Smooth muscle cell (in vitro differentiated cells): ENCODE data around the gene IL3. TPM values are rescaled to one million over a fixed set of nuclear protein-coding genes. Genes with fewer than 3 reads are reported as not detected.

Source experiments
- DNase-seq: peaks from one replicate; lab custom pipeline; 2025; ENCODE audit not compliant: unreplicated experiment; lab: John Stamatoyannopoulos, UW
- H2AFZ ChIP-seq: fragments of 200-600 bp; sonication (generic); 2 replicates; pipeline ENCODE4 v1.6.0; 2016; ENCODE audit warnings: antibody characterized with exemption, low read depth, mild to moderate bottlenecking
- H3F3A ChIP-seq: fragments of 200-600 bp; sonication (generic); 2 replicates; pipeline ENCODE4 v1.6.0; 2017; ENCODE audit warnings: antibody characterized with exemption, low read depth
- H3K27ac ChIP-seq: fragments of 200-600 bp; sonication (generic); 2 replicates; pipeline ENCODE4 v1.5.1; 2016; ENCODE audit warnings: low read depth, mild to moderate bottlenecking
- H3K27me3 ChIP-seq: fragments of 200-600 bp; sonication (generic); 2 replicates; pipeline ENCODE4 v1.6.1; 2016; ENCODE audit warnings: low read depth, mild to moderate bottlenecking
- H3K36me3 ChIP-seq: fragments of 200-600 bp; sonication (generic); 2 replicates; pipeline ENCODE4 v1.5.1; 2016; ENCODE audit warnings: low read depth
- H3K4me1 ChIP-seq: fragments of 200-600 bp; sonication (generic); 2 replicates; pipeline ENCODE4 v1.5.1; 2016; ENCODE audit warnings: low read depth
- H3K4me2 ChIP-seq: fragments of 200-600 bp; sonication (generic); 2 replicates; pipeline ENCODE4 v1.6.0; 2016; ENCODE audit warnings: mild to moderate bottlenecking
- H3K4me3 ChIP-seq: fragments of 200-600 bp; sonication (generic); 2 replicates; pipeline ENCODE4 v1.5.1; 2016; ENCODE audit warnings: mild to moderate bottlenecking
- H3K79me2 ChIP-seq: fragments of 200-600 bp; sonication (generic); 2 replicates; pipeline ENCODE4 v1.6.0; 2016; ENCODE audit warnings: low read depth, mild to moderate bottlenecking
- H3K9ac ChIP-seq: fragments of 200-600 bp; sonication (generic); 2 replicates; pipeline ENCODE4 v1.6.0; 2016; ENCODE audit warnings: low read depth
- H3K9me3 ChIP-seq: fragments of 200-600 bp; sonication (generic); replicated peaks from 2 replicates; pipeline ENCODE4 v1.5.1; 2016; ENCODE audit warnings: low read depth
- H4K20me1 ChIP-seq: fragments of 200-600 bp; sonication (generic); 2 replicates; pipeline ENCODE4 v1.6.0; 2016; ENCODE audit warnings: low read depth
- WGBS: methylation state at CpG from one replicate; pipeline ENCODE4 v1.1.7; 2016; ENCODE audit warnings: low lambda C conversion rate; 5-methylcytosine and 5-hydroxymethylcytosine counted together
- polyA plus RNA-seq: library from polyadenylated mRNA; unstranded; fragments of >200 nt; fragmentation: Nextera tagmentation; extraction: Ambion mirVana; gene quantifications from 2 replicates; pipeline ENCODE4 v1.2.1, GENCODE V29; 2016
- total RNA-seq: library from RNA; depleted of rRNA; stranded (reverse); fragments of >200 nt; gene quantifications from 2 replicates; pipeline ENCODE4 v1.2.3, GENCODE V29; 2014
- TF ChIP-seq, protein P1 (sequence below): fragments of 200-600 bp; sonication (generic); IDR thresholded peaks from 2 replicates; pipeline ENCODE4 v1.5.1; 2017; ENCODE audit warnings: borderline replicate concordance, mild to moderate bottlenecking, antibody characterized with exemption; ENCODE audit not compliant: insufficient read depth, poor library complexity, severe bottlenecking

IL3 gene
- total and polyA plus RNA-seq, 2 experiments from 2014 or later: not detected

DNA sequence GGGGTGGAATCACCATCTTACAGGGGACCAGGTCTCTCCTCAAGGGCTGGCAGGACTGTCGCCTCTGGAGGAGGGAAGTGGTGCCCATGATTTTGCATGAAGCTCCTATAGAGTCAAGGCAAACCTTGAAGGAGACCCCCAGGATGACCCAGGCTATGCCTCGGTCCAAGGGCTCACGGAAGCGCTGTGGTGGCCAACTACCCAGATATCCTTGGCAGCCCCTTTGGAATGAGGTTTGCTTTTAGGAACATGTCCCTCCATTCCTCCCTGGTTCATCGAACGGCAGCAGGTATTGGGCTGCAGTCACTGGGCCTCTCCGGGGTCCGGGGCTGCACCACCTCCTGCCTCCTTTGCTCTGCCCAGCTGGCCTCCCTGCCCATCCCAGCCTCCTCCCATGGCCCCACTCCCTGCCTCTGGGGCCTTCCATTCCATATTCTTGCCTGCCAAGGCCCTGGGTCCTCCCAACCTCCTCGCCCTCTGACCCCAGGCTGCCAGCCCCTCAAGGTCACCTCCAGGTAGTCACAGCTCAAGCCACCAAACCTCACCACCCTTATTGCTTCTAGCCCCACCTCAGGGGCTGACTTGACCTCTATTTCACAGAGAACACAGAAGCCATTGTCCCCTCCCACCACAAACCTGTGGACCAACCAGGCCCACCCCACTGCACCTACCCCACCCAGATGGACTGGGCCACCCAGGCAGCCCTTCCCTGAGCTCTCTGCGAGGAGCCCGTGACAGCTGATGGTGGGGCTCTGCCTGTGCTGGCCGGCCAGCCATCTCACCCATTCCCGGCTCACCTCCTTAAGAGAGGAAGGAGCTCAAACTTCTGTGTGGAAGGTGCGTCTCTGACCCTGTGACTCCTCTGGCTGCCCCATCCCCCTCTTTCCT is 3.6 kb upstream of the IL3 start:
- DNase-seq: no peak
- Histone ChIP-seq H3K79me2 (no peaks in the 10 kb centered on the region), H3K4me1 (no peaks in the 10 kb centered on the region), H3K4me3 (no peak overlapping the region), H3K9me3 (no peaks in the 10 kb centered on the region), H4K20me1 (no peaks in the 10 kb centered on the region), H3F3A (no peaks in the 10 kb centered on the region), H3K36me3 (no peaks in the 10 kb centered on the region), H3K27ac (no peak overlapping the region), H3K27me3 (no peaks in the 10 kb centered on the region), H2AFZ (no peak overlapping the region), H3K9ac (no peak overlapping the region), H3K4me2 (no peak overlapping the region)
- TF ChIP-seq, protein P1, sequence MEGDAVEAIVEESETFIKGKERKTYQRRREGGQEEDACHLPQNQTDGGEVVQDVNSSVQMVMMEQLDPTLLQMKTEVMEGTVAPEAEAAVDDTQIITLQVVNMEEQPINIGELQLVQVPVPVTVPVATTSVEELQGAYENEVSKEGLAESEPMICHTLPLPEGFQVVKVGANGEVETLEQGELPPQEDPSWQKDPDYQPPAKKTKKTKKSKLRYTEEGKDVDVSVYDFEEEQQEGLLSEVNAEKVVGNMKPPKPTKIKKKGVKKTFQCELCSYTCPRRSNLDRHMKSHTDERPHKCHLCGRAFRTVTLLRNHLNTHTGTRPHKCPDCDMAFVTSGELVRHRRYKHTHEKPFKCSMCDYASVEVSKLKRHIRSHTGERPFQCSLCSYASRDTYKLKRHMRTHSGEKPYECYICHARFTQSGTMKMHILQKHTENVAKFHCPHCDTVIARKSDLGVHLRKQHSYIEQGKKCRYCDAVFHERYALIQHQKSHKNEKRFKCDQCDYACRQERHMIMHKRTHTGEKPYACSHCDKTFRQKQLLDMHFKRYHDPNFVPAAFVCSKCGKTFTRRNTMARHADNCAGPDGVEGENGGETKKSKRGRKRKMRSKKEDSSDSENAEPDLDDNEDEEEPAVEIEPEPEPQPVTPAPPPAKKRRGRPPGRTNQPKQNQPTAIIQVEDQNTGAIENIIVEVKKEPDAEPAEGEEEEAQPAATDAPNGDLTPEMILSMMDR: no peak
- WGBS: 92% methylated on average over 14 of the region's 14 CpGs

DNA sequence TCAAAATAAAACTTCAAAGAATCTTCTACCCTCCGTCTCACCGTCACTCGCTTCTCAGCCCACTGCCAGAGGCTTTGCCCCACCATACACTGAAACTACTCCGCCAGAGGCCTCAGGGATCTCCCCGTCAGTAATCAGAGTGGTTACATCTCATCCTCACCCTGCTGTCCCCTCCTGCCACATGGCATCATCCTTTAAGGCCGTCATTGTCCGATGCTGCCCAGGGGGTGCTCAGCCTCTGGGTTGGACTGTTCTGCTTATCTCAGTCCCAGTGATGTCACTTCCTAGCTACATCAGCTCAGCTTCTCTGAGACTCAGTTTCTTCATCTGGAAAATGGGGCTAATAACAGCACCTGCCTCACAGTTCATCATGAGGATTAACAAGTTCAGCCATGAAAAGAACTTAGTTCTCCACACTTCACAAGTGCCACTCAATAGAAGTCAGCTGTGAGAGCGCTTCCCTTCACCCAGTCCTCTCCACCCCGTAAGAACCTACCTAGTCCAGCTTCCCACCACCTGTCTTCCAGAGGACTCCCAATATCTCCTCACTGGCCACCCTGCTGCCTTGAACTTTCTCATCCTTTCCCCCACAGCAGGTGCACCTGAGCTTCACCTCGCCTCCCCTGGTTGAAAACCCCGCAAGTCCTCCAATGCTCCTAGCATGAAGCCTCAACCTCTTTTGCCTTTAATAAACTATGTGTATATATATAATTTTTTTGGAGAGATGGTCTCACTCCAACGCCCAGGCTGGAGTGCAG is 2.8 kb upstream of the IL3 start:
- Histone ChIP-seq H3K4me2 (no peak overlapping the region), H3F3A (no peaks in the 10 kb centered on the region), H3K79me2 (no peaks in the 10 kb centered on the region), H4K20me1 (no peaks in the 10 kb centered on the region), H3K4me3 (no peak overlapping the region), H3K27me3 (no peaks in the 10 kb centered on the region), H3K9ac (no peak overlapping the region), H2AFZ (no peak overlapping the region), H3K27ac (no peak overlapping the region), H3K4me1 (no peaks in the 10 kb centered on the region), H3K36me3 (no peaks in the 10 kb centered on the region), H3K9me3 (no peaks in the 10 kb centered on the region)
- TF ChIP-seq, protein P1: no peak
- no peak for DNase-seq
- 91% methylated on average over 12 of the region's 12 CpGs for WGBS

DNA sequence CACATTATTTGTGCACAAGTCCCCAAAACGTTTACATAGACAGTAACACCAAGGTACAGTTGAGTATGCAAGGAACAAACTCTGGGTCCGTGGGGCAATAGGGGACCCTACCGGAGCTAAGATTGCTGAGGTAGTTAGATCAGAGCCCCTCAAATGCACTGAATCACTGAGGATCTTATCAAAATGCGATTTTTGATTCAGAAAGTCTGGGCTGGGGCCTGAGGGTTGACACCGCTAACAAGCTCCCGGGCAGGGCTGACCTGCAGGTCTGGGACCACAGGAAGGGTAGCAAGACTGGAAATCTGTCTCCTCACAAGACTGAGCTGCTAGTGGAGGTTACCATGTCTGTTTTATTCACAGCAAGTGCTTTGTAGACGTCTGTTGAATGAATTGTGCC is 1.8 kb upstream of the IL3 start:
- Histone ChIP-seq H3K36me3 (no peaks in the 10 kb centered on the region), H3K27ac (no peak overlapping the region), H3K9me3 (no peaks in the 10 kb centered on the region), H3K4me3 (no peak overlapping the region), H2AFZ (no peak overlapping the region), H3K9ac (no peak overlapping the region), H3F3A (no peaks in the 10 kb centered on the region), H3K27me3 (no peaks in the 10 kb centered on the region), H3K4me1 (no peaks in the 10 kb centered on the region), H3K4me2 (no peak overlapping the region), H3K79me2 (no peaks in the 10 kb centered on the region), H4K20me1 (no peaks in the 10 kb centered on the region)
- TF ChIP-seq, protein P1: no peak
- WGBS: 89% methylated on average over 7 of the region's 7 CpGs
- no peak for DNase-seq
